HuH-7 (cell line): ENCODE results near the gene SARDH.

Experiments used
- DNase-seq: peaks from one replicate; pipeline ENCODE4 v3.0.0; 2011; ENCODE audit warnings: low spot score

SARDH gene

DNA sequence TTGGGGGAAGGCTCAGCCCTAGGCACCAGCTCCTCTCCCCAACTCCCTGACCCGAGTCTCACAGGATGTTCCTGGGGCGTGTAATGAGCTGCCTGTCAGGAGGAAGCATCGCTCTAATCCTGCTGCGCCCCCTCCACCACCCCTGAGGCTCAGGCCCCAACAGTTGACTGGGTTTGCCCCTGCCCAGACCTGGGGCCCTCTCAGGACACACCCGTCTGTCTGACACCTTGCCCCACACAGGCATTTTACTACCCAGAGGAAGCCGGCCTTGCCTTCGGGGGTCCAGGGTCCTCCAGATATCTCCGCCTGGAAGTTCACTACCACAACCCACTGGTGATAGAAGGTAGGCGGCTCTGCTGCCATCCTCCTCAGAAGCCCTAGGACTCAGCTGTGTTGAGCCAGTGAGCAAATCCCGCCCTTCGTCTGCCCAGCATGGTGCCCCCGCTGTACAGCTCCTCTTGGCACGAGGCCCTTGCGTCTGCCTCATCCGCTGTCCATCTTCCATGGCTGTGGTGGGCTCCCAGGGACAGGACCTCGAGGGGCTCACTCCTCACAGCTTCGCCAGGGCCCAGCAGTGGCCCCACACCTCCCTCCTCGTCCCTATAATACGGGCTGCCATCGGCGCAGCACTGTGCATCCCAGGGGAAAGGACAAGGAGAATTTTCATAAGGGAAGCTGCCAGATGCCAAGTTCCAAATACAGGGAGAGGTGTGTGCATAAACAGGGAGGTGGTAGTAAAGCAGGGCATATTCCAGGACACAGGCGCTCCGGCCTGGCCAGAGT lies 94.0 kb downstream of the SARDH start:
- no peak for DNase-seq

DNA sequence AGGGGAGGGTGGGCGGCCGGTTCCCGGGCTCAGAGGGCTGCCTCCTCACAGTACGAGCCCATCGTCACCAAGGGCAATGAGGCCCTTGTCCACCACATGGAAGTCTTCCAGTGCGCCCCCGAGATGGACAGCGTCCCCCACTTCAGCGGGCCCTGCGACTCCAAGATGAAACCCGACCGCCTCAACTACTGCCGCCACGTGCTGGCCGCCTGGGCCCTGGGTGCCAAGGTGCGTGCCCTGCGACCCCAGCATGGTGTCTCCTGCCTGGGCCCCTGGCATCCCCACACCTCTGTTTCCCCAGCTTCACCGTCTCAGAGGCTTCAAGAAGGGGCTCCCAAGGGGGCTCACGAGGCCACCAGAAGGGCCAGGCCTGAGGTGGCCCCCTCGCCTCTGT lies 94.8 kb downstream of the SARDH start:
- no peak for DNase-seq

DNA sequence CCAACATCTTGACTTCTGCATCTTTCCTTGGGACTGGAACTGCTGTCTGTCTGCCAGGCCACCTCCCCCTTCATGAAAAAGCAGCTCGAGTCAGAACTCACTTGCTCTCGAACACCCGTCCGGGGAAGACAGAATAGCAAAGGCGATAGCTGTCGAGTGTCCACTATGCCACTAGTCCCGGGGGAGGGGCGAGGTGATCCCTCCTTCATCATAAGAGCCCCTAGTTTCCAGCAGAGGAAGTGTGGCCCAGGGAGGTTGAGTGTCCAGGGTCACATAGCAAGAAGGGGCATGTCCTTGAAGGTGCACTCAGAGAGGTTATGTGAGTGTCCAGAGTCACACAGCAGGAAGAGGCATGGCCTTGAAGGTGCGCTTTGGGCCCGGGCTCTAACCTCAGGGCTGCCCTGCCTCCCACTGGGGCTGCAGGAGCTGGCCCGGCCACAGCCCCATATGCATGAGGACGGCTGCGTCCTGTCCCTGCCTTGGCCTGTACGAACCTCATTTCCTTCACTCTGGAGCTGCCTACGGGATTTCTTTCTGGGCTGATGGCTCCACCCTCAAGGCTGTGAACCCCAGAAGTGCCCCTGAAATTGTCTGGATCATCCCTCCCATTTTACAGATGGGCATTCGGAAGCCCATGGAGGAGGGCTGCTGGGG lies 95.3 kb downstream of the SARDH start:
- DNase-seq = no peak

DNA sequence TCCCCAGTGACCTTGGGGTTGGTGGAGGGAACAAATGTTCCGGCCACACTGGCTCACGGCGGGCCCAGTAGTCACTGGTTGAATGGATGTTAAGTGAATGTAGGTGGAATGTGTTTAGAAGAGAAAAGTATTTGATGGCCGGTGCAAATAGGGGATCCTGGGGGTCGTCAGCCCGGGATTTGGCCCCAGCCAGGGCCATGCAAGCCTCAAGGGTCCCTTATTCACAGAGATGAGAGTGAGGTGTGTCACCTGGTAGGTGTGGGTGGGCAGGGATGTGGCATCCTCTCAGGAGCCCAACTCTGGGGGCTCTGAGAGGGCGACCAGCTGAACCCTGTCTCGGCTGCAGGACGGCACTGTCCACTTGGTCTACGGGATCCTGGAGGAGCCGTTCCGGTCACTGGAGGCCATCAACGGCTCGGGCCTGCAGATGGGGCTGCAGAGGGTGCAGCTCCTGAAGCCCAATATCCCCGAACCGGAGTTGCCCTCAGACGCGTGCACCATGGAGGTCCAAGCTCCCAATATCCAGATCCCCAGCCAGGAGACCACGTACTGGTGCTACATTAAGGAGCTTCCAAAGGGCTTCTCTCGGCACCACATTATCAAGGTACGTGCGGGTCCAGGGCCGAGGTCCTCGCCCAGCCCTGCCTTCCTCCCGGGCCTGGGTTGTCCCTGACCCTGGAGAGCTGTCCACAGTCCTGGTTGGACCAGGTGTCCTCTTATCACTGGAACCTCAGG lies 96.1 kb downstream of the SARDH start:
- DNase-seq = no peak

DNA sequence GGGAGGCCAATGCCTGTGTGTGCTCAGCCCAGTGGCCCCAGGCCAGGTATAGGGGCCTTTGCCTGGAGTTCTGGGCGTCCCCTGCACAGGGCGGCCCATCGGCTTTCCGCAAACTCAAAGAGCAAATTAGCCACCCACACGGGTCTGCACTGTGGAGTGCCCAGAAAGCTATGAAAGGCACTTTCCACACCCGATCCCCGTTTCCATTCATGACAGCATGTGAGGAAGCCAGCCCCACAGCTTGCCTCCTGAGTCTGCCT lies 96.8 kb downstream of the SARDH start:
- DNase-seq = no peak

DNA sequence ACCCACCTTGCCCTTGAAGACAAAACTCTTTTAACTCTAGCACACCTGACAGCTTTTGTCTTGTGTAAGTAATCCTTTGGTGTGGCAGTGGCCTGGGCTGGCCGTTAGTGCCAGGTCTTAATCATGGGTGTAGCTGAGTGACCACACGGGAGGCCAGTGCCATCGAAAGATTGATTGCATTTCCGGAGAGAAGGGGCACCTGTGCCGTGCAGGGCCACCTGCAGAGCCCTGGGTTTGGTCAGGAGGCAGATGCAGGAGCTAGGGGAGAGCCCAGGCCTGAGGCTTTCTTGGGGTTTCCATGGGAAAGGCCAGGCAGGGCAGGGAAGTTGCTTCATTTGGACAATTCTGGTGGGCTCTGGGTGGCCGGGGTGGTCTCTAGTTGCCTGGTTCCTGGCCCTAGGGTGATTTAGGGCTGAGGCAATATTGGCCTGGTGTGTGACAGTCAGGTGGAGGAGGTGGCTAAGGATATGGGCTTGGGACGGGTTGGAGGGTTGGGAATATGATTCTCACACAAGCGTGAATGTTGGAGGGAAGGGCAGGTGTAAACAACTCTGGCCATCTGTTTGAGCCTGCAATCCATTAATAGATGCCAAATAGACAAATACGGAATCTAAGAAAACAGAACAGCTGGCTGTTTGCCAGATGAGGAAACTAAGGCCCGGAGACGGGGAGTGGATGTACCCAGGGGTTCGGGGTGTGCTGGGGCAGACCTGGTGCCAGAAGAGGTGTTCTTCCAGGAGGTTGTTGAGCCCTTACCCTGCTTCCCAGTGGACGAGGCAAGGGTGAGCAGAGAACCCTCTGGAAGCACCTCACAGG lies 97.4 kb downstream of the SARDH start:
- DNase-seq = no peak

DNA sequence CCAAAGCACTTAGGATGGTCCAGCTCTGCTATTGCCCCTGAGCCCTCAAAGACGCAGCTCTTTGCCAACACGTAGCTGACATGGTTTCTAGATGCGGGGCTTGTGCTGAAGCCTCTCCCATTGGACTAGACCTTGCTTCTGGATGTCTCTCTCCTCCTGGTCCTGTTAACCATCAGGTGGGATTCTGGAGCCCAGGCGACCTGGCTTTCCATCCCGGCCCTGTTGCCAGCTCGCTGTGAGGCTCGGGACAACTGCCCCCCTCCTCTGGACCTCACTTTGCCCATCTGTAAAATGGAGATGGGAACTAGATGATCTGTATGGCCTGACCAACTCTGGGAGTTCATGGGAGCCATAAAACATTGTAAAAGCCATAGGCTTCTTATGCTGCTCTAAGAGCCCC lies 98.0 kb downstream of the SARDH start:
- no peak for DNase-seq

DNA sequence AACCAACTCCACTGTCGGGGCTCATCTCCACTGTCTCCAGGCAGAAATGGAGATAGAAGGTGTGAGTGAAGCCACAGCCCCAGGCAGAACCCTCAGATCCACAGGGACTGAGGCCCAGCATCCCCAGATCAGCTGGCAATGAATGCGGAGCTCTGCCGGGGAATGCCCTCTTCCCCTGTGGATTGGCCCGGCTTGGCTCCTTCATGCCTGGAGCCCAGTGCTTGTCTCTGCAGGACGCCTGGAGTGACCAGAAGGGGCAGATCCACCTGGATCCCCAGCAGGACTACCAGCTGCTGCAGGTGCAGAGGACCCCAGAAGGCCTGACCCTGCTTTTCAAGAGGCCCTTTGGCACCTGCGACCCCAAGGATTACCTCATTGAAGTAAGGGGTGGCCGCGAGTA lies 98.5 kb downstream of the SARDH start:
- no peak for DNase-seq

DNA sequence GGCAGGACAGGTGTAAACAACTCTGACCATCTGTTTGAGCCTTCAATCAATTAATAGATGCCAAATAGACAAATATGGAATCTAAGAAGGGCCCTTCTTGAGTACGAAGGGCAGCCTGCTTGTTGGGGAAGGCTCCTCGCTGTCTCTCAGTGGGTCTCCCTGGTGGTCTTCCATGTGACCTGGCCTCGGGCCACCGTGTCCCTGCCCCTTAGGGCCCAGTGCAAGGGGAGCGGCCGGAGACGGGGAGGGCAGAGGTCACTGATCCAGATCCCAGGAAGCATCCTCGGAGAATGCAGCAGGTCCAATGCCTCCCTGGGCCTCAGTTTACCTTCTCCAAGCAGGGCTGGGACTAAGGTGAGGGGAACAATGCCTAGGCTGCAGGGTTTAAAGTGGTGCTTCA lies 99.4 kb downstream of the SARDH start:
- DNase-seq = no peak

DNA sequence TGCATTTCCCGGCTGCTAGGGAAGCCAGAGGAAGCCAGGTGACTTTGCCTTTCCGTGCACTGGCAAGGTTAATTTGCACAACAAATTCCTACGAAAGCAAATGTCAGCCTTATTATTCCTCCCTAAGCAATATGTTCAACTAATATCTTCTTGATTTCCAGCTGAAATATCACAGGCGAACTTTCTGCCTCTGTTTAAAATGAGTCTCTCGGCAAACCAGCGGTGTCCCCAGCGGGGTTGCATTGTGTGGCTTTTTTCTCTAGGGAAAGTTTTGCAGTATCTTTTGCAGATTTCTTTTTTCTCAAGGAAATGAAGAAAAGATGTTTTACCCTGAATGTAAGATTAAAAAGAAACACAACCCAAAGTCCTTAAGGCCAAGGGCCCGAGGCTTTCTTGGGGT lies 100.1 kb downstream of the SARDH start:
- no peak for DNase-seq

DNA sequence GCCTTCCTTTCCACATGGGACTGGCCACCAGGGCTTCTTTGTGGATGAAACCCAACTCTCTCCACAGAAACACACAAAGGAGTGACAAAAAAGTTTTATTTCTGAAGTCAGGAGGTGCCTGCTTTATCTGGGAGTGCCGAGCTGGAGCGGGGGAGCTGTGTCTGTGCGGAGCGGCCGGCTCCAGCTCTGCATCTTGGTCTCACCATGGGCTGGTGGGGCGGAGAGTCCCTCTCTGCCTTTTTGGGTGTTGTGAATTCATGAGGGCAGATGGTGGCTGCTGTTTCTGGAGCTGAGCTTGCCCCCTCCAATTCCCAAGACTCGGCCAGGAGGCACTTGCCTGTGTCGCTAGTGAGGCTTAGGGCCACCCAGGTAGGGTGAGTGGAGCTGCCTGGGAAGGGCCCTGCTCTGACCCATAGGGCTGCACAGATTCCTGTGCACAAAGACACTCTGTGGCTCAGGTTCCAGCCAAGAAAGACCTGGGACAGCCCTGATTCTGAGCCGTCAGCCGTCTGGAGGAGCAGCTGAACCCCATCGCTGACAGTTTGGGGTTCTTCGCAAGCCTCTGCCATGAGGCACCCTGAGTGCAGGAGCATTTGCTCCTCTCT lies 100.6 kb downstream of the SARDH start:
- DNase-seq = no peak

DNA sequence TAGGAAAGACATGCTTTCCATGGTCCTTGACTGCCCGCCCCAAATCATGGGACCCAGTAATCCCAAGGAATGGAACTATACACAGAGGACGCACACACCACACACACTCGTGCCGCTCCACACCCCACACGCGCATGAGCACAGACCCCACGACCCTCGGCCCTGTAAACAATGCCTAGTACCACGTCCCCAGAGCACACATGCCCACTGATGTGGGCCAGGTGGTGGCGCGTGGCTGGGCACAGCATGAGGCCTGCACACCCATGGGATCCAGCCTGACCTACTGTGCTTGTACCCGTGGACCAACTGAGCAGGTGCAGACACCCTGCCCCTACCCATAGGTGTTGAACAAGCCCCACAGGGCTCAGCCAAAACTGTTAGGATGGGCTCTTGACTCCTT lies 101.2 kb downstream of the SARDH start:
- DNase-seq = no peak

DNA sequence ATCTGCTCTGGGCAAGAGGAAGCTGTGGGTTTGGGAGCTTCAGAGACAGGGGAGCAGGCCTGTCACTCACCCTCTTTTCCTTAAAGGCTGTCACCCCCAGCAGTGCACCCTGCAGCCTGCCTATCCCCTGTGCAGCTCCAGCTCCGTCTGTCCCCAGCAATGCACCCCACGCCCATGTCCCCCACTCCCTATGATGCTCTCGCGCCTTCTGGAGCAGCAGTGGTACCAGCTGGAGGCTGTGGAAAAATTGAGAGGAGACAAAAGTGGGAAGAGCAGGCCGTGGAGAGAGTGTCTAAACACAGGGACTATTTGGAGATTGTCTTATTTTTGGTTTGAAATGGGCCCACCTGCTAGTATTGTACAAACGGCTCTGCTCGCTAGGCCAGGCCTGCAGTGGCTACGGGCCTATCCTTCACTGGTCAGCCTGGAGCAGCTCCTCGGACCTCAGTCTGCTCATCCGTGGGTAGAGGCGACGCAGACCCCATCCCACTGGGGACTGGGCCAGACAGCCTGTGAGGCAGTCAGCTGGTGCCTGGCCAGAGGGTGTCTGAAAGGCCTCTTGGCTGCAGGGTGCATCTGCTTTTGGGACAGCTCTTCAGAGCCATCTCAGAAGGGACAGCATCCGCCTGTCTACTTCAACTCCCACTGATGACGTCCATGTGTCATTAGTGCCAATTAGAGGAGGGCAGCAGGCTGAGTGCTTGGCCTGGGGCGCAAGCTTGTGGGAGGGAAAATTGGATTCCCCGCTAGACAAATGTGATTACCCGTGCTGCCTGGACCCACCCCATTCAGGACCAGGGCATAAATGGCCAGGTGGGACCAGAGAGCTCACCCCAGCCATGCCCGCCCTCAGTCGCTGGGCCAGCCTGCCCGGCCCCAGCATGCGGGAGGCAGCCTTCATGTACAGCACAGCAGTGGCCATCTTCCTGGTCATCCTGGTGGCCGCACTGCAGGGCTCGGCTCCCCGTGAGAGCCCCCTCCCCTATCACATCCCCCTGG lies 102.3 kb downstream of the SARDH start, which contains the start of gene DBH:
TSS of gene DBH (plus strand) at position 831 of the 999 bp plus-strand sequence. CDS start at position 840, 9 bp downstream.
- DNase-seq = no peak

DNA sequence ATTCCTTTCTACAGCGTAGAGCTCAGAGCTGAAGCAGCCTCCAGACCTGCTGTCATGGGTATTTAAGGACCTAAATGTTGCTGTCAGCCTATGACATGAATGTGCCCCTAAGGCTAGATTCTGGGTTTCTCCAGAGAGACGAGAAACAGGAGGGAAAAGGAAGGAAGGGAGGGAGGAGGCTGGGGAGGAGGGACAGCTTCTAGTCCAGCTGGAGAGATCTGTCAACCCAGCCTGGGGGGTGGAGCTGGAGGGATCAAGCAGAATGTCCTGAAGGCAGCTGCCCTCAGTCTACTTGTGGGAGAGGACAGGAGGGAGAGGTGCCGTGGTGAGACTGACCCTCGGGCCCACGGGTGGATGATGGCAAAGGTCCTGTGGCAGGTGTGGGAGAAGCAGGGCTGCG lies 103.1 kb downstream of the SARDH start:
- no peak for DNase-seq

DNA sequence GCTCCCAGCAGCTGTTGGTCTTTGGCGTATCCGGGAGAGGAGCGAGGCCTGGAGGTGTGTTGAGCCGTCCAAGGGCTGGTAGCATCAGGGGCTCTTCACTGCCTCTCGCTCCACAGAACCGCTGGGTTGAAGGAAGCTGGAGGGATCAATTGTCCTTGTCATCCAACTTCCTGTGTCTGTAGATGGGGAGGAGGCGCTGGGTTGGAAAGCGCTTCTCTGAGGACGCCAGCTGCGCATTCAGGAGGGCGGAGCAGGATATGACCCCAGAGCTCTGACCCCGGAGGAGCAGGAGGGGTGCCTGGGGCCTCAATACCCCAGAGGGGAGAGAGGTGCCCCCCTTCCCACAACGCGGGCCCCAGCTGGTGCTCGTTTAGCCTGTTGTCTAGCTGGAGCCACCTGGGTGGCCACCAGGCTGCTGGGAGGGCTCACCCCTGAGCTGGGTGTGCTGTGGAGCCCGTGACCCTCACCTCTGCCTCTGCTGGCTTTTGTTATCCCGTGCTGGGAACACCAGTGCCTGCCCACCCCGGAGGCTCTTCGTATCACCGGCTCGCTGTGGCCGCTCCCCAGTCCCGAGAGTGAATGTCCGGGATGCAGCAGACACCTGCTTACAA lies 104.0 kb downstream of the SARDH start:
- no peak for DNase-seq

DNA sequence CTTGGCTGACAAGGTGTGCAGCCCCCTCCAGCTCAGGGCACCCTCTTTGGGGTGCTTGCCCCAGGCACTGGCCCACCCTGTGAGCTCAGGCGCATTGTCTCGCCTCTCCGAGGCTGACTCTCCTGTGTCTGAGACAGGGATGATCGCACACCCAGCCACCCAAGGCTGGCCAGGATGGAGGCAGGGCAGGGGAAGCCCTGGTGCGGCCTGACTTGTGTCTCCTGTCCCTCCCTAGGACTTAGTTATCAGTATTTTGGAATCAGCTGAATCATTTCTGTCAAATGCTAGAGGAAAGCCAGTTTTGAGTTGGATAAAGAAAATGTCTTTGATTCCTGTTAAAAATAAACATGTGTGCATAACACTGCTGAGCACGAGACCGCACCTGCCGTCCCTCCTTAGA lies 104.5 kb downstream of the SARDH start:
- no peak for DNase-seq

DNA sequence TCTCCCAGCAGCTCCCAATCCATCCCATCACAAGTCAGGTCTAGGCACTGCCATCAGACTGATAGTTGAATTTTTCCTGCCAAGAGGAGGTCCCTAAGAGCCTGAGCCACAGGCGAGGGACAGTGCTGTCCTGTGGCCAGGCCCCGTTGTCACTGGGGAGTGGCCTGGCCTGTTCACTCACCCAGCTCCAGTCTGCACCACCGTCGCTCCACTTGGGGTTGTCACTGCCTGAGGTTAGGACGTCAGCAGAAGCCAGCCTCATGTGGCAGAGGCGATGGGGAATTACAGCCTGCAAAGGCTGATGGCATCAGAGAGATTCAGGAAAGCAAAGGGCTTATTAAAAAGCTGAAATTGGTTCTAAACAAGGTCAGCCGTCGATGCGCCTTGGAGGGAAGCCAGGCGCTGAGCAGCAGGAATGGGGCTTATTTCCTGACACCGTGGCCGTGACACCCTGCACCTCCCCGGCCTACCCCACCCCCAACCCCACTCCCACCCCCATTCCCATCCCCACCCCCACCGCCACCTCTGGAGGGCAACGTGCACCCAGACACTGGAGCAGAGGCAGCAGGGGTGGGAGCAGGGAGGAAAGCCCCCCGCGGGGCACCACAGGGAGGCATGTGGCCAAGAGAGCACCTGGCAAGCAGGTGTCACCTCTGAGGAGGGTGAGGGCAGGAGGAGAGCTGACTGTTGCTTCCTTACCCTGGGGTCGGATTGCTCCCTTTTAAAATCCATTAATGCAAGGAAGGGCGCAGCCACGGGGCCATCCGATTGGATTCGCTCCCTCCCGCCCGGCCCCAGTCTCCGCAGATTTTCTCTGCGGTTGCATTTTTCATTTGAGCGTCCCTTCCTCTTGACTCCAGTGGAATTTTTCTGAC lies 105.1 kb downstream of the SARDH start:
- no peak for DNase-seq

DNA sequence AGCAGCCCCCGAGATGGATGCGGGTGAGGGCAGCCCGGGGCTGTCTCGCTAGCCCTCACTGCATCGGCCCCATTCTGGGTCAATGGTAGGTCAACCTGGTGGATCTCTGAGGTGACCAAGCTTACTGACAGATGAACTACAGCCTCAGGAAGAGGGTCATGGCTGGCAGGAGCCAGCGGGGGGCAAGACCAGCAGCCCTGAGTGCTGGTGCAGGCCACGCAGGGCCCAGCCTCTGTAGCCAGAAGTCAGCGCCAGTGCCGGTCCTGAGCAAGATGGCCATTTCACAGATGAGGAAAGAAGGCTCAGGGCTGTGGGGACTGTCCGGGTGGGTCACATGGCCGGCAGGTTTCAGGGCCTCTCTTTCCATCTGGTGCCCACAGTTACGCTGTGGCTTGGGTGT lies 107.0 kb downstream of the SARDH start:
- no peak for DNase-seq
